Femur (tissue), 1 donor: Measurements from ENCODE around the gene KRT39.

ENCODE experiments used
- DNase-seq: peaks from one replicate; pipeline ENCODE4 v3.0.0-alpha.2; 2017

The KRT39 gene

GRCh38 chr17:40978575-40979151 is 11.9 kb upstream of the KRT39 start:
- DNase-seq, result no peak

- no peak for DNase-seq
These were observed 8.8 kb upstream of the KRT39 start for GRCh38 chr17:40975516-40975915.

GRCh38 chr17:40974366-40974765 is 7.6 kb upstream of the KRT39 start:
- DNase-seq, result no peak

GRCh38 chr17:40967582-40967981 is 834 bp upstream of the KRT39 start:
- DNase-seq, result no peak

- no peak for DNase-seq
These were observed 2.9 kb downstream of the KRT39 start for GRCh38 chr17:40963838-40964237.

GRCh38 chr17:40962059-40962561 is 4.6 kb downstream of the KRT39 start:
- DNase-seq, result no peak

GRCh38 chr17:40961591-40961990 is 5.2 kb downstream of the KRT39 start:
- no peak for DNase-seq

- DNase-seq, result no peak
These were observed 6.6 kb downstream of the KRT39 start for GRCh38 chr17:40960144-40960543.

- no peak for DNase-seq
These were observed 8.4 kb downstream of the KRT39 start for GRCh38 chr17:40958086-40958953.

- DNase-seq, result no peak
These were observed 10.1 kb downstream of the KRT39 start for GRCh38 chr17:40956401-40957254.

GRCh38 chr17:40953881-40954280 is 12.9 kb downstream of the KRT39 start:
- DNase-seq, result no peak

GRCh38 chr17:40952661-40953060 is 14.1 kb downstream of the KRT39 start:
- no peak for DNase-seq

GRCh38 chr17:40952154-40952553 is 14.6 kb downstream of the KRT39 start:
- no peak for DNase-seq

GRCh38 chr17:40951011-40951622 is 15.6 kb downstream of the KRT39 start:
- no peak for DNase-seq

- no peak for DNase-seq
These were observed 16.6 kb downstream of the KRT39 start for GRCh38 chr17:40950176-40950575.

- no peak for DNase-seq
These were observed 17.3 kb downstream of the KRT39 start for GRCh38 chr17:40949418-40949817.

GRCh38 chr17:40947929-40948328 is 18.8 kb downstream of the KRT39 start:
- DNase-seq, result no peak

GRCh38 chr17:40945414-40945813 is 21.3 kb downstream of the KRT39 start:
- no peak for DNase-seq

- no peak for DNase-seq
These were observed 22.2 kb downstream of the KRT39 start for GRCh38 chr17:40944531-40944930.

- no peak for DNase-seq
These were observed 24.2 kb downstream of the KRT39 start for GRCh38 chr17:40942553-40942952.

GRCh38 chr17:40940266-40940665 is 26.5 kb downstream of the KRT39 start:
- DNase-seq, result no peak

- DNase-seq, result no peak
These were observed 27.8 kb downstream of the KRT39 start for GRCh38 chr17:40938981-40939380.

GRCh38 chr17:40937384-40937819 is 29.3 kb downstream of the KRT39 start, which contains the start of gene KRT23:
KRT23 (minus strand) TSS chr17:40937646; CDS start chr17:40936603, 1,043 bp downstream.
- DNase-seq, result peak; percentile 25
